ENCODE measurements around the gene KXD1.

- TF ChIP-seq SMC3 (IDR thresholded peaks at IDR 0.05; ENCODE audit: borderline replicate concordance, low read length) (no peak), CTCF (IDR thresholded peaks at IDR 0.05 in 2 of 3, conservative IDR thresholded peaks at IDR 0.05 in 1 of 3; ENCODE audit: control insufficient read depth in 2 of 3, extremely low read depth in 1 of 3, insufficient read depth in 1 of 3, low read depth in 3 of 3, low read length in 3 of 3) (no peak), FOXK2 (IDR thresholded peaks at IDR 0.05) (no peak), TAF1 (IDR thresholded peaks at IDR 0.05; ENCODE audit: borderline replicate concordance, low read depth, low read length) (no peak), EZH2 (IDR thresholded peaks at IDR 0.05; ENCODE audit: borderline replicate concordance, control insufficient read depth, low read depth, low read length) (no peak)
Observed at GRCh38 chr19:18559685-18560084, 2.0 kb downstream of the KXD1 start.
